HL-60 (cell line): ENCODE data around the gene MPP3.
A peak's percentile ranks its signal among the peaks of the same experiment; 100 is the strongest.

Experiments used
- DNase-seq, 2 experiments: peaks; one replicate each; pipeline ENCODE4 v3.0.0-alpha.2; 2010 to 2020; ENCODE audit warnings: low read depth in 1 of 2, low spot score in 1 of 2
- H3K27ac ChIP-seq: fragments of 250-450 bp; sonication (Bioruptor Pico); replicated peaks from 2 replicates; pipeline ENCODE4 v1.5.1; 2020; ENCODE audit warnings: mild to moderate bottlenecking, moderate library complexity
- H3K27me3 ChIP-seq: fragments of 250-450 bp; sonication (Bioruptor Pico); 2 replicates; pipeline ENCODE4 v1.5.1; 2021; ENCODE audit warnings: mild to moderate bottlenecking, moderate library complexity; ENCODE audit not compliant: insufficient read depth, poor library complexity, severe bottlenecking
- H3K4me3 ChIP-seq: replicated peaks from 2 replicates; pipeline ENCODE4 v1.5.1; 2011; ENCODE audit warnings: mild to moderate bottlenecking, control low read depth, low read length; ENCODE audit not compliant: insufficient read depth
- CTCF ChIP-seq: IDR thresholded peaks from one replicate; pipeline ENCODE4 v1.5.1; 2011; ENCODE audit warnings: low read length, control low read depth, inconsistent platforms; ENCODE audit not compliant: insufficient read depth
- GABPA ChIP-seq: IDR thresholded peaks from 2 replicates; pipeline ENCODE4 v1.6.1; 2012; ENCODE audit warnings: low read depth
- POLR2AphosphoS5 ChIP-seq: IDR thresholded peaks from 2 replicates; pipeline ENCODE4 v1.6.1; 2012; ENCODE audit warnings: low read depth
- SPI1 ChIP-seq: IDR thresholded peaks from 2 replicates; pipeline ENCODE4 v1.6.1; 2012; ENCODE audit warnings: low read depth, mild to moderate bottlenecking, borderline replicate concordance
- TF ChIP-seq, protein P1 (sequence below): IDR thresholded peaks from 2 replicates; pipeline ENCODE4 v1.6.1; 2012; ENCODE audit warnings: low read depth; ENCODE audit not compliant: insufficient replicate concordance

The MPP3 gene

DNA sequence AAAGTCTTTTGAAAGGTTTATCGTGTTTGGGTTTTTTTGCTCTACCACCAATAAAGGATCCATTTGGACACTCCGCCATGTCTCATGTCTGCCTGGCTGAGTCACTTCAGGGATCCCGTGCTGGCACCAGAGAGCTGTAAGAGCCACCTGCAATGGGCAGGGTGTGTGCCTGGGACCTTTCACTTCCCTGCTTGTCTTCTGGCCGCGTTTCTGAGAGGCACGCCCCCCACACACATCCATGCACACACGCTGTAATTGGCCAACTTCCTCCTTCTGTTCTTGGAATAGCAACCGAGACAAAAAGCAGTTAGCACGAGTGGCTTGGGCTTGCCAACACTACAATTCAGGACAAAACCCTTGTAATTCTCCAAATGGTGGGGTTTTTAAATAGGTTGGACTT, 64.6 kb downstream of the MPP3 start:
- TF ChIP-seq SPI1 (peak; percentile 84), POLR2AphosphoS5 (no peak), CTCF (no peak), GABPA (no peak)
- TF ChIP-seq, protein P1, sequence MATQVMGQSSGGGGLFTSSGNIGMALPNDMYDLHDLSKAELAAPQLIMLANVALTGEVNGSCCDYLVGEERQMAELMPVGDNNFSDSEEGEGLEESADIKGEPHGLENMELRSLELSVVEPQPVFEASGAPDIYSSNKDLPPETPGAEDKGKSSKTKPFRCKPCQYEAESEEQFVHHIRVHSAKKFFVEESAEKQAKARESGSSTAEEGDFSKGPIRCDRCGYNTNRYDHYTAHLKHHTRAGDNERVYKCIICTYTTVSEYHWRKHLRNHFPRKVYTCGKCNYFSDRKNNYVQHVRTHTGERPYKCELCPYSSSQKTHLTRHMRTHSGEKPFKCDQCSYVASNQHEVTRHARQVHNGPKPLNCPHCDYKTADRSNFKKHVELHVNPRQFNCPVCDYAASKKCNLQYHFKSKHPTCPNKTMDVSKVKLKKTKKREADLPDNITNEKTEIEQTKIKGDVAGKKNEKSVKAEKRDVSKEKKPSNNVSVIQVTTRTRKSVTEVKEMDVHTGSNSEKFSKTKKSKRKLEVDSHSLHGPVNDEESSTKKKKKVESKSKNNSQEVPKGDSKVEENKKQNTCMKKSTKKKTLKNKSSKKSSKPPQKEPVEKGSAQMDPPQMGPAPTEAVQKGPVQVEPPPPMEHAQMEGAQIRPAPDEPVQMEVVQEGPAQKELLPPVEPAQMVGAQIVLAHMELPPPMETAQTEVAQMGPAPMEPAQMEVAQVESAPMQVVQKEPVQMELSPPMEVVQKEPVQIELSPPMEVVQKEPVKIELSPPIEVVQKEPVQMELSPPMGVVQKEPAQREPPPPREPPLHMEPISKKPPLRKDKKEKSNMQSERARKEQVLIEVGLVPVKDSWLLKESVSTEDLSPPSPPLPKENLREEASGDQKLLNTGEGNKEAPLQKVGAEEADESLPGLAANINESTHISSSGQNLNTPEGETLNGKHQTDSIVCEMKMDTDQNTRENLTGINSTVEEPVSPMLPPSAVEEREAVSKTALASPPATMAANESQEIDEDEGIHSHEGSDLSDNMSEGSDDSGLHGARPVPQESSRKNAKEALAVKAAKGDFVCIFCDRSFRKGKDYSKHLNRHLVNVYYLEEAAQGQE: no peak
- H3K4me3 ChIP-seq: no peak overlapping the region
- no peaks in the 10 kb centered on the region for H3K27me3 ChIP-seq
- peak; percentile 90 to 92 for DNase-seq
- peak overlapping the region; percentile 40 for H3K27ac ChIP-seq

- TF ChIP-seq POLR2AphosphoS5 (no peak), SPI1 (no peak), CTCF (no peak), GABPA (no peak)
- TF ChIP-seq, protein P1: no peak
- H3K27ac ChIP-seq: peak overlapping the region; percentile 34; the same call in 1 of the 2 replicates
Observed at GRCh38 chr17:43767713-43768059, 65.3 kb downstream of the MPP3 start.

DNA sequence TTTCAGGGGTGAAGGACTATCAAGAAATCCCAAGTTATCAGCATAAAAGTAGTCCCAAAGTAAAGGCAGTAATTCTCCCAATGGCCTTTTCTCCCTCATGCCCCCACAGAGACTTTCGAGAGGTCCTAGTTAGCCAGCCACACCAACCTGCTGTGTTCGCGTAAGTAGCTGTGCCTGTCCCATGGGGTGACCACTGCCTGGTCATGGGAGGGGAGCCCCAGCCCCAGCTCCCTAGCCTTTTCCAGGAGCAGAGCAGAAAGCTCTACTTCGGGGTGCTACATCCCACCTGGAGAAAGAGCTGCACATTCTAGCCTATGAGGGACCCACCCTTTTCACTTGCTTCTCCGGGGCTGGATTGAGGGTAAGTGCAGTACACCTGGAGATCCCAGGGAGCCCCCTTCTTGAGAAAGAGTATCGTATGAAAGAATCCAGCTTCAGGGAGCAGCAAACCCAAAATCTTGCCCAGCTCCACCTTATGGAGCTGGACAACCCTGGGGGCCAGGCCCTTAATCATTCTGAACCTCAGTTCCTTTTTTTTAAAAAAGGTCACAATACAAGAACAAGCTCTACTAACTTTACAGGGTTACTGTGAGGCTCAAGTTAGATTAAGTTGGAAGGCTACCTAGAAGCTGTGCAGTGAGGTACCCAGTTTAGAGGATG, 65.8 kb downstream of the MPP3 start:
- H3K27me3 ChIP-seq: no peaks in the 10 kb centered on the region
- 0 out of 2 replicates have a peak overlapping the region, but pooled peaks have one; percentile 34 for H3K27ac ChIP-seq
- no peak for DNase-seq
- no peak overlapping the region for H3K4me3 ChIP-seq
- peak; percentile 72 for TF ChIP-seq SPI1
- no peak for TF ChIP-seq GABPA

More at GRCh38 chr17:43767713-43768059, 65.3 kb downstream of the MPP3 start:
- no peaks in the 10 kb centered on the region for H3K27me3 ChIP-seq
- no peak overlapping the region for H3K4me3 ChIP-seq
- DNase-seq: no peak

- Histone ChIP-seq H3K4me3 (no peak overlapping the region), H3K27me3 (no peaks in the 10 kb centered on the region), H3K27ac (no peak overlapping the region)
- DNase-seq: no peak
- no peak for TF ChIP-seq GABPA
- peak; percentile 4 for TF ChIP-seq CTCF
Observed at GRCh38 chr17:43766413-43767052, 66.4 kb downstream of the MPP3 start.
